ENCODE data around the gene BRI3.
A peak's percentile ranks its signal among the peaks of the same experiment; 100 is the strongest.

Gene BRI3

GRCh38 chr7:98285157-98286092 is 3.9 kb downstream of the BRI3 start:
- Histone ChIP-seq H3K4me3 (peak overlapping the region; percentile 4 to 98 (median 81)), H3K27ac (peak overlapping the region; percentile 3 to 99 (median 97))

GRCh38 chr7:98286093-98286539 is 4.6 kb downstream of the BRI3 start:
- Histone ChIP-seq H3K4me3 (peak overlapping the region in 4 of 7 experiments; percentile 11 to 89 (median 42)), H3K27ac (peak overlapping the region in 19 of 21 experiments; percentile 15 to 99 (median 97))

GRCh38 chr7:98286701-98287485 is 5.4 kb downstream of the BRI3 start:
- Histone ChIP-seq H3K27ac (peak overlapping the region in 17 of 21 experiments; percentile 15 to 99 (median 97)), H3K4me3 (peak overlapping the region in 1 of 7 experiments; percentile 89)

GRCh38 chr7:98287486-98287959 is 6.0 kb downstream of the BRI3 start:
- Histone ChIP-seq H3K27ac (peak overlapping the region in 16 of 21 experiments; percentile 28 to 99 (median 97)), H3K4me3 (no peak overlapping the region)

- no peak overlapping the region for H3K4me3 ChIP-seq
- H3K27ac ChIP-seq = peak overlapping the region in 13 of 21 experiments; percentile 4 to 99 (median 94)
These were observed 6.8 kb downstream of the BRI3 start for GRCh38 chr7:98288064-98288823.

- Histone ChIP-seq H3K4me3 (no peak overlapping the region), H3K27ac (no peak overlapping the region)
These were observed 7.9 kb downstream of the BRI3 start for GRCh38 chr7:98289333-98289875.

GRCh38 chr7:98291717-98292116 is 10.2 kb downstream of the BRI3 start:
- Histone ChIP-seq H3K4me3 (no peak overlapping the region), H3K27ac (no peak overlapping the region)

GRCh38 chr7:98293265-98293664 is 11.8 kb downstream of the BRI3 start:
- no peak overlapping the region for H3K4me3 ChIP-seq
- H3K27ac ChIP-seq = no peak overlapping the region

GRCh38 chr7:98293746-98294145 is 12.3 kb downstream of the BRI3 start:
- Histone ChIP-seq H3K4me3 (no peak overlapping the region), H3K27ac (no peak overlapping the region)

GRCh38 chr7:98294326-98294725 is 12.8 kb downstream of the BRI3 start:
- peak overlapping the region in 1 of 21 experiments; percentile 5 for H3K27ac ChIP-seq
- no peak overlapping the region for H3K4me3 ChIP-seq

GRCh38 chr7:98294798-98295382 is 13.4 kb downstream of the BRI3 start:
- Histone ChIP-seq H3K4me3 (no peak overlapping the region), H3K27ac (peak overlapping the region in 4 of 21 experiments; percentile 19 to 28 (median 22))

GRCh38 chr7:98295467-98296192 is 14.1 kb downstream of the BRI3 start:
- Histone ChIP-seq H3K27ac (peak overlapping the region in 7 of 21 experiments; percentile 7 to 49 (median 22)), H3K4me3 (no peak overlapping the region)

GRCh38 chr7:98296833-98297232 is 15.3 kb downstream of the BRI3 start:
- no peak overlapping the region for H3K4me3 ChIP-seq
- peak overlapping the region in 1 of 21 experiments; percentile 9 for H3K27ac ChIP-seq

GRCh38 chr7:98297626-98298286 is 16.3 kb downstream of the BRI3 start:
- no peak overlapping the region for H3K27ac ChIP-seq
- no peak overlapping the region for H3K4me3 ChIP-seq

- H3K27ac ChIP-seq = no peak overlapping the region
These were observed 19.3 kb downstream of the BRI3 start for GRCh38 chr7:98300595-98301372.

GRCh38 chr7:98301693-98302470 is 20.4 kb downstream of the BRI3 start:
- no peak overlapping the region for H3K4me3 ChIP-seq
- no peak overlapping the region for H3K27ac ChIP-seq

More at GRCh38 chr7:98300595-98301372, 19.3 kb downstream of the BRI3 start:
- no peak overlapping the region for H3K4me3 ChIP-seq
